Naive thymus-derived CD4-positive, alpha-beta T cell (primary cell): ENCODE results near the gene IFIH1. TPM values are rescaled to one million over a fixed set of nuclear protein-coding genes. Genes with fewer than 3 reads are reported as not detected.
A peak's percentile ranks its signal among the peaks of the same experiment; 100 is the strongest.

ENCODE experiments used
- ATAC-seq: fragments of 150-1000 bp; cut with Tn5 transposase; 2 replicates; pipeline ENCODE4 v1.10.0; 2021; ENCODE audit warnings: mild to moderate bottlenecking, moderate library complexity
- CTCF ChIA-PET: fragments of 350-600 bp; sonication (Branson Sonifier 250); formaldehyde crosslinking; loops from one replicate; lab custom pipeline; 2021; ENCODE audit warnings: antibody characterized with exemption; lab: Charles Lee
- POLR2A ChIA-PET: fragments of 350-600 bp; sonication (Branson Sonifier 250); formaldehyde crosslinking; loops from one replicate; lab custom pipeline; 2021; ENCODE audit warnings: antibody characterized with exemption, inconsistent platforms; lab: Charles Lee
- DNase-seq, 9 donors: peaks; one replicate each; pipeline versions ENCODE4 v3.0.0 to v3.0.0-alpha.2; 2020 to 2022; ENCODE audit warnings: mixed read lengths in 1 of 9
- H3K27ac ChIP-seq: one replicate; pipeline ENCODE4 v1.7.0; 2013; ENCODE audit warnings: mild to moderate bottlenecking, low read depth, low read length, moderate library complexity
- H3K27me3 ChIP-seq, 2 donors: one replicate each; pipeline ENCODE4 v1.7.0; 2013; ENCODE audit warnings: low read length in 2 of 2, mild to moderate bottlenecking in 2 of 2, moderate library complexity in 2 of 2; ENCODE audit not compliant: control insufficient read depth in 2 of 2, insufficient read depth in 2 of 2
- H3K36me3 ChIP-seq, 3 experiments: 1 replicate in 2 of 3; 2 replicates in 1 of 3; pipeline ENCODE4 v1.7.0; 2013; ENCODE audit warnings: low read length in 3 of 3, mild to moderate bottlenecking in 3 of 3, moderate library complexity in 1 of 3; ENCODE audit not compliant: insufficient read depth in 3 of 3, control insufficient read depth in 2 of 3
- H3K4me1 ChIP-seq, 2 donors: one replicate each; pipeline ENCODE4 v1.7.0; 2013; ENCODE audit warnings: low read length in 2 of 2, mild to moderate bottlenecking in 2 of 2, moderate library complexity in 1 of 2; ENCODE audit not compliant: control insufficient read depth in 2 of 2, insufficient read depth in 2 of 2
- H3K4me3 ChIP-seq: 2 replicates; pipeline ENCODE4 v1.7.0; 2013; ENCODE audit warnings: mild to moderate bottlenecking, low read length
- H3K9me3 ChIP-seq, 3 experiments: 1 replicate in 2 of 3; 2 replicates in 1 of 3; pipeline ENCODE4 v1.7.0; 2013; ENCODE audit warnings: low read length in 3 of 3; ENCODE audit not compliant: control insufficient read depth in 2 of 3
- H3K27ac Mint-ChIP-seq, 9 donors: one replicate each; pipeline ENCODE4 v1.8.0; 2020 to 2022; ENCODE audit warnings: mixed read lengths in 9 of 9, mild to moderate bottlenecking in 8 of 9, moderate library complexity in 5 of 9, inconsistent platforms in 2 of 9
- H3K27me3 Mint-ChIP-seq, 5 donors: one replicate each; pipeline ENCODE4 v1.8.0; 2021 to 2022; ENCODE audit warnings: mixed read lengths in 5 of 5, mild to moderate bottlenecking in 1 of 5
- H3K36me3 Mint-ChIP-seq, 5 donors: one replicate each; pipeline ENCODE4 v1.8.0; 2020 to 2022; ENCODE audit warnings: mixed read lengths in 5 of 5, mild to moderate bottlenecking in 3 of 5, inconsistent platforms in 1 of 5
- H3K4me1 Mint-ChIP-seq, 7 donors: one replicate each; pipeline ENCODE4 v1.8.0; 2020 to 2022; ENCODE audit warnings: mixed read lengths in 7 of 7, mild to moderate bottlenecking in 3 of 7, inconsistent platforms in 1 of 7
- H3K4me3 Mint-ChIP-seq, 10 donors: one replicate each; pipeline ENCODE4 v1.8.0; 2020 to 2022; ENCODE audit warnings: mild to moderate bottlenecking in 10 of 10, mixed read lengths in 10 of 10, moderate library complexity in 6 of 10, inconsistent platforms in 2 of 10
- H3K9me3 Mint-ChIP-seq, 11 donors: one replicate each; pipeline ENCODE4 v1.8.0; 2020 to 2022; ENCODE audit warnings: mixed read lengths in 11 of 11, mild to moderate bottlenecking in 4 of 11, inconsistent platforms in 1 of 11, moderate library complexity in 1 of 11
- intact Hi-C, 2 donors: fragments of 100-400 bp; cut with micrococcal nuclease; formaldehyde crosslinking; loops; one replicate each; pipeline ENCODE4 v1.15.1; 2023
- polyA plus RNA-seq, 2 donors: library from polyadenylated mRNA; unstranded; fragments of 300-500 nt; fragmentation: Illumina TruSeq; gene quantifications; one replicate each; pipeline ENCODE4 v1.2.3, GENCODE V29; 2021
- total RNA-seq, 6 experiments: library from RNA in 5 of 6; stranded (reverse) in 5 of 6; gene quantifications; 1 replicate in 5 of 6; 2 replicates in 1 of 6; pipeline ENCODE4 v1.2.3 and lab custom pipeline; 2021 to 2026

Gene IFIH1
- total and polyA plus RNA-seq, 7 experiments from 2014 or later = 14.5 to 77.9 (median 23.1) TPM

DNA sequence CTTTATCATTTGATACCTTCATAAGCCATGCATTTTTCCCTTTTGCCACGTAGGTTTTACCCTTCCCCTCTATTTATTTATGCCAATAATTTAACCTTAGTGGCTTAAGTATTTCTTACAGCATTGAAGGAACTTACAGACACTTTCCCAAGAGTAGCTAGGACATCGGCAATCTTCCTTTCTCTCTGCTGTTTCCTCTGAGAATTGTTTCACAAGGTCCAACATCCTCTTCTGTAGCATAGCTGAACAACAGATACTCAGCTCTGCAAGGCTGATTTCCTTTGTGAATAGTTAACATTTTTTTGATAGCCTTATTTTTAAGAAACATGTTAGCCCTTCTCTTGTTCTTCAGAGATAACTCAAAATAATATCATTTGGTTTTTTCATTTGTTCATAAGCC lies 24.4 kb upstream of the IFIH1 start:
- no peaks in the 10 kb centered on the region for H3K9me3 ChIP-seq
- ATAC-seq = no peak
- no peak for DNase-seq
- no peak overlapping the region for H3K27ac ChIP-seq
- peaks cover 0 to 21% (median 19%) of the 10 kb centered on the region in 7 donors for H3K4me1 Mint-ChIP-seq
- POLR2A ChIA-PET = interaction anchor here (2.4 kb wide), 1 partner anchor 24 kb away, joined by 12 read pairs; the partner anchor contains the start of gene IFIH1
- intact Hi-C loops = loop anchor here (1.0 to 10.0 kb wide), 8 partner anchors 9 to 1848 kb away; partner anchors contain the start of genes PSMD14 (in 2 of the 2) and RBMS1 (in 1 of the 2)
- CTCF ChIA-PET = no interaction called here
- no peak overlapping the region for H3K4me3 ChIP-seq
- peaks cover 0 to 9% (median 0%) of the 10 kb centered on the region in 5 donors for H3K27me3 Mint-ChIP-seq
- H3K36me3 ChIP-seq = no peaks in the 10 kb centered on the region
- H3K4me3 Mint-ChIP-seq = peak overlapping the region in 2 of 10 donors; percentile 87 to 96
- H3K27ac Mint-ChIP-seq = no peak overlapping the region
- H3K36me3 Mint-ChIP-seq = no peaks in the 10 kb centered on the region
- H3K27me3 ChIP-seq = no peaks in the 10 kb centered on the region
- H3K4me1 ChIP-seq = peaks cover 4 to 5% of the 10 kb centered on the region in 2 donors
- H3K9me3 Mint-ChIP-seq = no peaks in the 10 kb centered on the region

DNA sequence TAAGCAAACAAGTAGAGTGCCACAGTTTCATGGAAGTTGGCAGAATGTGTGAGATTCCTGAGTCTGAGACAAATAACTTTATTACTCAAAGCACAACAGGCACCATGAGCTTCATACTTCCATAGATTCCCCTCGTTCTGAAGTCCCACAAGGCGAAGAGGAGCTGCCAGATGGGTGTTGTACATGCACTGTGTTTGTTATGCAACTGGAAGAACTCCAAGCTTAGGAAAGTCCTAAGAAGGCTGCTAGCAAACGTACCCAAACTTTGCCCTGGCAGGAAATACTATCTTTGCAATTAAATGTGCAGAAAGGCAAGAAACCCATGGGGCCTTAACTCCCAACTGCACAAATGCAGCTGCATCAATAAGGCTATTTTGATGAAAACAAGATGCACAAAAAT lies 23.8 kb upstream of the IFIH1 start:
- no peaks in the 10 kb centered on the region for H3K36me3 Mint-ChIP-seq
- H3K9me3 Mint-ChIP-seq = no peaks in the 10 kb centered on the region
- DNase-seq = no peak
- intact Hi-C loops = loop anchor here (2.0 to 10.0 kb wide), 7 partner anchors 330 to 1848 kb away; partner anchors contain the start of genes PSMD14 (in 2 of the 2) and RBMS1 (in 1 of the 2)
- Histone ChIP-seq H3K4me1 (peaks cover 4 to 5% of the 10 kb centered on the region in 2 donors), H3K4me3 (no peak overlapping the region), H3K36me3 (no peaks in the 10 kb centered on the region), H3K27me3 (no peaks in the 10 kb centered on the region), H3K9me3 (no peaks in the 10 kb centered on the region), H3K27ac (no peak overlapping the region)
- POLR2A ChIA-PET = interaction anchor here (0.5 to 2.4 kb wide), 2 partner anchors 13 to 23 kb away, joined by 3 to 12 read pairs; partner anchors contain the start of gene IFIH1
- H3K4me3 Mint-ChIP-seq = no peak overlapping the region
- CTCF ChIA-PET = no interaction called here
- H3K4me1 Mint-ChIP-seq = peaks cover 0 to 21% (median 19%) of the 10 kb centered on the region in 7 donors
- peaks cover 0 to 9% (median 0%) of the 10 kb centered on the region in 5 donors for H3K27me3 Mint-ChIP-seq
- no peak for ATAC-seq
- no peak overlapping the region for H3K27ac Mint-ChIP-seq

DNA sequence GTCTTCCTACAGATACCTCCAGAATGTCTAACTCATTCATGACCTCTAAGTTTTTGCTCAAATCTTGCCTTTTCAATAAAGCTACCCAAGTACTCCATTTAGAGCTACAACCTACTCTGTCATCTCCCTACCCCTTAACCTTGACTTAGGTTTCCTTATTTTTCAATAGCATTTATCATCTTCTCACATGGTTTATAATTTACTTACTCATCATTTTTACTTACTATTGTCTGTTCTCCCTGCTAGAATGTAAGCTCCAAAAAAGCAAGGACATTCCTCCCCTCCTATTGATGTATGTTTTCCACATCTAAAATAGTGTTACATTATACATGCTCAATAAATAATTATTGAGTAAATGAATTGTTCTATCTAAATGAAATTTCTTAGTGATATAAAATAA lies 22.3 kb upstream of the IFIH1 start:
- H3K27me3 ChIP-seq = no peaks in the 10 kb centered on the region
- CTCF ChIA-PET = no interaction called here
- H3K36me3 Mint-ChIP-seq = no peaks in the 10 kb centered on the region
- intact Hi-C loops = loop anchor here in 1 of 2 donors (5.0 to 10.0 kb wide), 6 partner anchors 329 to 1846 kb away; partner anchors contain the start of genes PSMD14 and RBMS1
- no peak overlapping the region for H3K27ac Mint-ChIP-seq
- H3K4me3 Mint-ChIP-seq = no peak overlapping the region
- H3K27ac ChIP-seq = no peak overlapping the region
- H3K9me3 Mint-ChIP-seq = no peaks in the 10 kb centered on the region
- peaks cover 4 to 5% of the 10 kb centered on the region in 2 donors for H3K4me1 ChIP-seq
- peaks cover 0 to 17% (median 15%) of the 10 kb centered on the region in 7 donors for H3K4me1 Mint-ChIP-seq
- ATAC-seq (no peak), DNase-seq (no peak)
- no peaks in the 10 kb centered on the region for H3K9me3 ChIP-seq
- no peak overlapping the region for H3K4me3 ChIP-seq
- POLR2A ChIA-PET = no interaction called here
- H3K27me3 Mint-ChIP-seq = peaks cover 0 to 9% (median 0%) of the 10 kb centered on the region in 5 donors
- H3K36me3 ChIP-seq = no peaks in the 10 kb centered on the region

DNA sequence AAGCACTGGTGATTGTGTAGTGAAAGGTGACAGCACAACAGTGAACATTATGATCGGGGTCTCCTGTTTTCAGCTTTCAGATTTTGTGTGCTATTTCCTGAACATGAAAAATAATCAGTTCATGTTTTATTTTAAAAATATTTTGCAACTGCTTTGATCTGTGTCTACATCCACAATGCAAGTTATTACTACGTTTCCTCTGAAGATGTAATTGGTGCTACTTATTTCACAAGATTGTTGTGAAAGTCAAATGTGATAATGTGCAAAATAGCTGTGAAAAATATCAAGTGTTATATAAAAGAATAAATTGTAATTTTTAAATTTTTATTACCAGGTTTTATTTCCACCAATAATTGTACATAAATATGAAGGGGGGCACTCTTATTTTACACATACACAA lies 19.4 kb upstream of the IFIH1 start:
- H3K27ac ChIP-seq = no peak overlapping the region
- no peak overlapping the region for H3K4me3 ChIP-seq
- ATAC-seq (no peak), DNase-seq (no peak)
- intact Hi-C loops = no loop called here
- no peaks in the 10 kb centered on the region for H3K27me3 ChIP-seq
- H3K4me1 ChIP-seq = no peaks in the 10 kb centered on the region
- CTCF ChIA-PET = interaction anchor here (0.8 kb wide), 1 partner anchor 36 kb away, joined by 4 read pairs; no protein-coding TSS in a partner anchor
- H3K27ac Mint-ChIP-seq = no peak overlapping the region
- H3K36me3 Mint-ChIP-seq = no peaks in the 10 kb centered on the region
- no peaks in the 10 kb centered on the region for H3K36me3 ChIP-seq
- POLR2A ChIA-PET = no interaction called here
- no peaks in the 10 kb centered on the region for H3K9me3 Mint-ChIP-seq
- no peaks in the 10 kb centered on the region for H3K4me1 Mint-ChIP-seq
- peaks cover 0 to 2% (median 0%) of the 10 kb centered on the region in 5 donors for H3K27me3 Mint-ChIP-seq
- H3K4me3 Mint-ChIP-seq = no peak overlapping the region
- H3K9me3 ChIP-seq = no peaks in the 10 kb centered on the region

DNA sequence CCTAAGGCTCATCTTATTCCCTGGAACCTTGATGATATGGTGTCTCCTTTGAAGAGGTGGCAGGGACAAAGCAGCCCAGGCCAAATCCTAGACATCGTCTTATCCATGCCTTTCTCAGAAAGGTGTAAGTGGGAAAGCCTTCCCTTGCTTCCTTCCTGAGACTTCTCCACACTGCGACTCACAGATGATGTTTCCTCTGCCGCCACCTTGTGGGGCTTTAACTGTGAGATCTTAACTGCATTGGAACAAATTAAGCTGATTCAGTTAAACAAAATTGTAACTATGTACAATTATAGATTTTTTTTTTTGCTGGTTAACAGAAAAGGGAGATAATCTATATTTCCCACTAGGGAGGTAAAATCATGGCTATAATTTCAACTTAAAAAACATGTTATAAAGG lies 15.5 kb upstream of the IFIH1 start:
- Mint-ChIP-seq H3K27me3 (no peaks in the 10 kb centered on the region), H3K36me3 (no peaks in the 10 kb centered on the region), H3K9me3 (no peaks in the 10 kb centered on the region), H3K4me1 (peaks cover 0 to 3% (median 0%) of the 10 kb centered on the region in 7 donors), H3K27ac (no peak overlapping the region), H3K4me3 (no peak overlapping the region)
- ChIA-PET POLR2A (interaction anchor here (0.6 kb wide), 1 partner anchor 22 kb away, joined by 3 read pairs; no protein-coding TSS in a partner anchor), CTCF (interaction anchor here (0.9 to 1.5 kb wide), 4 partner anchors 33 to 209 kb away, joined by 3 to 7 read pairs (median 3); no protein-coding TSS in a partner anchor)
- peak; percentile 68 for ATAC-seq
- H3K9me3 ChIP-seq = no peaks in the 10 kb centered on the region
- intact Hi-C loops = loop anchor here (1.0 to 2.0 kb wide), 5 partner anchors 9 to 181 kb away; partner anchors contain the start of gene GCA (in 1 of the 2)
- H3K27me3 ChIP-seq = no peaks in the 10 kb centered on the region
- H3K36me3 ChIP-seq = no peaks in the 10 kb centered on the region
- no peak for DNase-seq
- no peak overlapping the region for H3K27ac ChIP-seq
- no peaks in the 10 kb centered on the region for H3K4me1 ChIP-seq
- no peak overlapping the region for H3K4me3 ChIP-seq

DNA sequence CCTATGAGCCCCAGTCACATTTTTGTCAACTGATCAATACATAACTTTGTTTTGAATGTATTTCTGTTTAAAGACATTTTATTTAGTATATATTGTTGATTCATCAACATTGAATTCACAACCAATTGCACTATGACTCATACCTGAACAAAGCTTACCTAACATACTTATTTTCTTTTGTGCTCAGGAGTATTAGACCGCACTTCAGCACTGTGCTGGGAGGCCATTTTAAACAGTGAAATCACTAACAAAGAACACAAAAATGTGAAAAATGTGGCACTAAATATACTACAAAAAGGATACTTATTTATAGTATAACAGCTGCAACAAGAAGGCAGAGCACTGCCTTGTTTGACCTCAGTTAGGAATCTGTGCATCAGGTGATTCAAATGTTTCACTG lies 12.4 kb upstream of the IFIH1 start:
- intact Hi-C loops = loop anchor here in 1 of 2 donors (1.0 kb wide), 1 partner anchor 11 kb away; no protein-coding TSS in a partner anchor
- no peak for ATAC-seq
- H3K27ac Mint-ChIP-seq = no peak overlapping the region
- no peak overlapping the region for H3K4me3 Mint-ChIP-seq
- ChIA-PET CTCF (no interaction called here), POLR2A (no interaction called here)
- no peaks in the 10 kb centered on the region for H3K36me3 Mint-ChIP-seq
- H3K4me1 Mint-ChIP-seq = peaks cover 0 to 16% (median 0%) of the 10 kb centered on the region in 7 donors
- H3K9me3 ChIP-seq = no peaks in the 10 kb centered on the region
- no peaks in the 10 kb centered on the region for H3K4me1 ChIP-seq
- no peaks in the 10 kb centered on the region for H3K27me3 ChIP-seq
- no peaks in the 10 kb centered on the region for H3K36me3 ChIP-seq
- H3K27ac ChIP-seq = no peak overlapping the region
- no peaks in the 10 kb centered on the region for H3K27me3 Mint-ChIP-seq
- H3K4me3 ChIP-seq = no peak overlapping the region
- no peaks in the 10 kb centered on the region for H3K9me3 Mint-ChIP-seq
- DNase-seq = no peak
